ENCODE results near the gene RCOR1.
"Not testable (repeated sequence)": the region's sequence is repeated elsewhere in the genome, so short reads cannot be mapped to it uniquely, and the experiment has no call there.

The RCOR1 gene

DNA sequence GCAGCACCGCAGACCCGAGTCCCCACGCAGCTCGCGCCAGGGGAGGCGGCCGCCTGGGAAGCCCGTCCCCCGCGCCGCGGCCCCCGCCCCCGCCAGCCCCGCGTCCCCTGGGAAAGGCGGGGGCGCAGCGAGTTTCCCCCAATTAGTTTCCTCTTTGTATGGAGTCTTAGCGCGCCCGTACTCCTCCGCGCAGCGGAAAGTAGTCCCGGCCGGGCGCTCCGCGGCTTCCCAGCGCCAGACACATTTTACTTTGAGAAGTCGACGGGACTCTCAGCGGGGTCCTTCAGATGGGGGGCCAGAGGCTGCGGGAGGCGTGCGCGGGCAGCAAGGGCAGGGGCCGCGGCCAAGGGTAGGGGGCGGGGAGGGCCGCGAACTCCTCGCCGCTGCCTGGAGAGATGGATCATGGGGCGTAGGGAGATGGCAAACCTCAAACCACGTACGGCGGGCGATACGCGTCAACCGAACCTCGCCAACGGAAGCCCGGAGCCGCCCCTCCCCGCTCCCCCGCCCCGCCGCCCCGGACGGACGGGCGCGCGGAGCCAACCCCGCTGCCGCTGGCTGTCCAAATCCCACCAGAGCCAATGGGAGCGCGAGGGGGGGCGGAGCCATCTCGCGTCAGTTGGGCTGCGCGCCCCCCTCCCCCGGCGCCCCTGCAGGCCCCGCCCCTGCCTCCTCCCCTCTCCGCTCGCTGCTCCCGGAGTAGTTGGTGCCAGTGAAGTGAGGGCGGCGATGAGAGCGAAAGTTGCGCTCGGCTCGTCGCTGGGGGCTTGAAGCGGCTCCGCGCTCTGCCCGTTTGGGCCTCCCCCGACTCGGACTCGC is at the start of gene RCOR1:
Gene RCOR1 (plus strand): TSS at position 706 of the 819 bp plus-strand sequence. CDS start 238 bp downstream, outside the sequence.
- FAIRE-seq (no peak), DNase-seq (ENCODE audit: low spot score) (peak; percentile 95)

GRCh38 chr14:102544046-102544746 is 48.3 kb upstream of the RCOR1 start:
- FAIRE-seq: no peak

DNA sequence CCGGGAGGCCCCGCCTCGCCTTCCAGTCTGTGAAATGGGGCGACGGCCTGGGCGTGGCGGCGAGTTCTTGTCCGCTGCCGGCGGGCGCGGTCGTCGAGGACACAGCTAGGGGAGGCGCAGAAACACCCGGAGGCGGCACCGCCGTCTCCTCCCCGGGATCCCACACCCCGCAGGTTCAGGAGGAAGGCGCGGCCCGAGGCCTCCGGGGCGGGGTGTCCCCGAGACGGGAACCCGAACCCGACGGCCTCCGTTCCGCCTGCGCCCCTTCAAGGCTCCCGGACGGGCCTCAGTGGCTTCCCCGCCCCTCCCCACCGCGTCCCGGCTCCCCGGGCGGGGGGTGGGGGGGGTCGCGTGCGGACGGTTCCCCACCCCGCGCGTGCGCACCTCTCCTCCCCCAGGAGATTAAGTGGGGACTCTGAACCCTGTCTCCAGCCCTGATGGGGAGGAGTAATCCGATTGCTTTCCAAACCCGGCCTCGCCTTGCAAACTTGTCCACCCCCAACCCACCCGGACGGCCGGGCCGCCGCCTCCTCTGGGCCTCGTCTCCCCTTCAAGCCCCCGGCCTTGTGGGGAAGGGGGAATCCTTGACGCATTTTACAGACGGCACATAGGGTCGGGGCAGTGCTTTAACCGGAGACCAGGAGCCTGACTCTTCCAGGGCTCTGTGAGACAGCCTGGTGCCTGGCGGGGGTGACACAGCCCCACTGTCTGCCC is 47.5 kb upstream of the RCOR1 start:
- FAIRE-seq (no peak), DNase-seq (ENCODE audit: low spot score) (no peak)

More at GRCh38 chr14:102544046-102544746, 48.3 kb upstream of the RCOR1 start:
- DNase-seq (ENCODE audit: low spot score): no peak

GRCh38 chr14:102545461-102546265 is 46.8 kb upstream of the RCOR1 start:
- DNase-seq (ENCODE audit: low spot score): no peak
- no peak for FAIRE-seq

GRCh38 chr14:102548616-102549240 is 43.7 kb upstream of the RCOR1 start:
- no peak for DNase-seq (ENCODE audit: low spot score)
- no peak for FAIRE-seq

DNA sequence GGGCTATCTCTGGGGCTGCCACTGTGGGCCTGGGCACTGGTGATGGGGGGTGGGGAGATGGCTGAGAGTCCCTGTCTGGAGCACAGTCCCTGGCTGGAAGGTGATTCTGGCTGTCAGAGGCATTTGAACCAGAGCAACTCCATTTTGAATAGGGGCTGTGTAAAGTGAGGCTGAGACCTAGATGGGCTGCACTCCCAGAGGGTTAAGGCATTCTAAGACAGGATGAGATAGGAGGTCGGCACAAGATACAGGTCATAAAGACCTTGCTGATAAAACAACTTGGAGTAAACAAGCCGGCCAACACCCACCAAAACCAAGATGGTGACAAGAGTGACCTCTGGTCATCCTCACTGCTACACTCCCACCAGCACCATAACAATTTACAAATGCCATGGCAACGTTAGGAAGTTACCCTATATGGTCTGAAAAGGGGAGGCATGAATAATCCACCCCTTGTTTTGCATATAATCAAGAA is 41.5 kb upstream of the RCOR1 start:
- not testable (repeated sequence) for FAIRE-seq; DNase-seq (ENCODE audit: low spot score)

GRCh38 chr14:102551995-102552705 is 40.3 kb upstream of the RCOR1 start:
- peak; percentile 72 for DNase-seq (ENCODE audit: low spot score)
- FAIRE-seq: no peak

GRCh38 chr14:102554821-102555819 is 37.3 kb upstream of the RCOR1 start:
- DNase-seq (ENCODE audit: low spot score) (no peak), FAIRE-seq (no peak)

DNA sequence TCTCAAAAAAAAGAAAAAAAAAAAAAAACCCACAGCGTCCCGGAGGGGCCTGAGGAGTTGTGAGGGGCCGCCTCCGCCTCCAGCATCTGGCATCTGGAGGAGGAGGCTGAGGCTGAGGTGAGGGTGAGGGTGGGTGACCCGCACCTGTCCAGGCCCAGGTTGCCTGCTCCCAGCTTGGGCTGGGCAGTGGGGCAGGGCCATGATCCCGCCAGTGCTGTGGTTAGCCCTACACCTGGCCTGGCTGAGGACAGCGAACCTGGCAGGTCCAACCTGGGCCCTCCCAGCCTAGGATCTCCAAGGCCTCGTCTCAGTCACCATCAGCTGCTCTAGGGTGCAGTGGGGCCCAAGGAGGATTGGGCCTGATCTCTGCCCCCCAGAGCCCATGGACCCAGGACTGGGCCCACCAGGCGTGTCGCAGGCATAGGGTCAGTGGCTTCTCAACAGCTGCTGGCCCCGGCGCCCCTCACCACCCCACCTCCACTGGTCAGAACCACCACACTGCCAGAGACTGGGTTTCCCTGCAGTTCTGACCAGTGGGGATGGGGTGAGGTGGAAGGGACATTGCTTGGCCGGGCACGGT is 36.3 kb upstream of the RCOR1 start:
- FAIRE-seq (no peak), DNase-seq (ENCODE audit: low spot score) (no peak)

GRCh38 chr14:102557434-102558226 is 34.8 kb upstream of the RCOR1 start:
- FAIRE-seq: no peak
- DNase-seq (ENCODE audit: low spot score): no peak

GRCh38 chr14:102558556-102558955 is 33.9 kb upstream of the RCOR1 start:
- DNase-seq (ENCODE audit: low spot score) (no peak), FAIRE-seq (no peak)

- DNase-seq (ENCODE audit: low spot score) (no peak), FAIRE-seq (no peak)
These were observed 31.8 kb upstream of the RCOR1 start for GRCh38 chr14:102560458-102561261.

DNA sequence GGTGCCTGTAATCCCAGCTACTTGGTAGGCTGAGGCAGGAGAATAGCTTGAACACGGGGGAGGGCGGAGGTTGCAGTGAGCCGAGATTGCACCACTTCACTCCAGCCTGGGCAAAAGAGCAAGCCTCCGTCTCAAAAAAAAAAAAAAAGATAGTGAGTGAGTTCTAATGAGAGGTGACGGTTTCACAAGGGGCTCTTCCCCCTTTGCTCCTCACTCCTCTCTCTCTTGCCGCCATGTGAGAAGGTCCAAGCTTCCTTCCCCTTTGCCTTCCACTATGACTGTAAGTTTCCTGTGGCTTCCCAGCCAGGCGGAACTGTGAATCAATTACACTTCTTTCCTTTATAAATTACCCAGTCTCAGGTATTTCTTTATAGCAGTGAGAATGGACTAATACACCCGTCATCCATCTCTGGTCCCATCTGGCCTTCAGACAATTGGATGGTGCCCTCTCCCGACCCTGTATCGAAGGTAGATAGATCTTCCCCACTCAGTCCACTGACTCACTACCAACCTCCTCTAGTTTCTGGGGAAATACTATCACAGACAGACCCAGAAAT is 27.0 kb upstream of the RCOR1 start:
- DNase-seq (ENCODE audit: low spot score) (no peak), FAIRE-seq (no peak)

- DNase-seq (ENCODE audit: low spot score): no peak
These were observed 26.5 kb upstream of the RCOR1 start for GRCh38 chr14:102565959-102566358.

GRCh38 chr14:102568115-102568614 is 24.3 kb upstream of the RCOR1 start:
- FAIRE-seq (no peak), DNase-seq (ENCODE audit: low spot score) (peak; percentile 27)

More at GRCh38 chr14:102565959-102566358, 26.5 kb upstream of the RCOR1 start:
- no peak for FAIRE-seq
